ENCODE results near the gene PLCG2. TPM values are rescaled to one million over a fixed set of nuclear protein-coding genes. Genes with fewer than 3 reads are reported as not detected.

The PLCG2 gene
- total and polyA plus RNA-seq, 2 donors from 2014 or later, result 50.7 to 55.6 TPM

DNA sequence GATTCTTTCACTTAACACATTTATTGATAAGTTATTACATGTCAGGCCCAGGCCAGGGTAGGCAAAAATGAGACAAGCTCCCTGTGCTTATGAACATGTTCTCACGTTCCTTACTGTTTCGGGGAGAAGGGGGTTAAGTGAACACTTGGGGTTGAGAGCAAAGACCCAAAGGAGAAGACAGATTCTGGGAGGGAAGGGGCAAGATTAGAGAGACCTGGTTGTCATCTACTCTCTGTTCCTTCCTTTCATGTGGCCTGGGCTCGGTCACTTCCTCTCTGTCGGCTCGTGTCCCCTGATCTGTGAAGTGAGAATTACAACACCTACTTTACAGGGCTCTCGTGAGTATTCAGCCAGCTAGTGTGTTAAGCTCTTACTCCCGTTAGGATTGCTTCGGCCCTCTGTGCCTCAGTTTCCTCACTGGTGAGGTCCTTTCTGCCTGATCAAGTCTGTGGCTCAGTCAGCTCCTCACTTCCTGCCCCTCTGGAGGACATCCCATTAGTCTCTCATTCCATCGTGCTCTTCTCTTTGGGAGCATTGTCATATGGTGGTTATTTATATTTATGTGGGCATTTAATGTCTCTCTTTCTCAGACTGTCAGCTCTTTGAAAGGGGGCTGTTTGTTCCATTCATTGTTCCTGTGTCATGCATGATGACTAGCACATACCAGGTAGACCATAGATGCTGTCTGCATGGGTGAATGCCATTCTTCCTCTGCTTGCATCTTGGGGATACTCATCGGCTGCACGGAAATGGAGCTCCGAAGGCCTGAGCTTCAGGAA is 38.9 kb downstream of the PLCG2 start:
- peaks cover 0 to 17% (median 4%) of the 10 kb centered on the region in 3 donors for H3K4me1 ChIP-seq (ENCODE audit: control insufficient read depth in 2 of 3, insufficient read depth in 2 of 3, low read depth in 1 of 3, low read length in 3 of 3)
- DNase-seq, result no peak
- H3K4me3 ChIP-seq (ENCODE audit: low read length in 3 of 3), result no peak overlapping the region
- H3K27me3 ChIP-seq (ENCODE audit: control insufficient read depth, insufficient read depth, low read length), result no peaks in the 10 kb centered on the region
- intact Hi-C loops (cut with DNase I), result no loop called here
- no peak overlapping the region for H3K9ac ChIP-seq (ENCODE audit: low read length in 3 of 3)
- TF ChIP-seq CTCF (IDR thresholded peaks at IDR 0.05; ENCODE audit: borderline replicate concordance, extremely low read depth, insufficient read depth), result no peak
- no peaks in the 10 kb centered on the region for H3K9me3 ChIP-seq (ENCODE audit: control insufficient read depth in 2 of 3, insufficient read depth in 1 of 3, low read length in 3 of 3)
- no peak overlapping the region for H3K27ac ChIP-seq (ENCODE audit: low read depth in 2 of 2, low read length in 2 of 2)
- H3K36me3 ChIP-seq (ENCODE audit: control insufficient read depth in 2 of 3, insufficient read depth in 3 of 3, low read length in 3 of 3), result no peaks in the 10 kb centered on the region
- no peak for FAIRE-seq

DNA sequence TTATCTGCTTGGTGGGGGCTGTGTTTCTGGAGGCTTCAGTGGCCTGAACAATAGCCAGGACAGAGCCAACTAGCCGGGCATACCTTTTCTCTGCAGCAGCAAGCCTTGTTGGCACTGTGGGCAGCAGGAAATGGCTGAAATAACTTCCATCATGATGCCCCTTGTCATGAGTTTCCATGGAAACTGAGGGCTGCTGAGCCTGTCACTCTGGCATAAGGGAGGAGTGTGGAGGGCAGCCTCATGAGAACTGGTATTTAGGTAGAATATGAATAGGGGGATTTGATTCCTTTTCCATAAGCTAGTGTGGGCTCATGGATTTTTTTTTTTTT is 39.4 kb downstream of the PLCG2 start:
- Histone ChIP-seq H3K4me3 (ENCODE audit: low read length in 3 of 3) (no peak overlapping the region), H3K27me3 (ENCODE audit: control insufficient read depth, insufficient read depth, low read length) (no peaks in the 10 kb centered on the region), H3K9ac (ENCODE audit: low read length in 3 of 3) (no peak overlapping the region), H3K4me1 (ENCODE audit: control insufficient read depth in 2 of 3, insufficient read depth in 2 of 3, low read depth in 1 of 3, low read length in 3 of 3) (peaks cover 0 to 17% (median 4%) of the 10 kb centered on the region in 3 donors), H3K36me3 (ENCODE audit: control insufficient read depth in 2 of 3, insufficient read depth in 3 of 3, low read length in 3 of 3) (no peaks in the 10 kb centered on the region), H3K27ac (ENCODE audit: low read depth in 2 of 2, low read length in 2 of 2) (no peak overlapping the region), H3K9me3 (ENCODE audit: control insufficient read depth in 2 of 3, insufficient read depth in 1 of 3, low read length in 3 of 3) (no peaks in the 10 kb centered on the region)
- TF ChIP-seq CTCF (IDR thresholded peaks at IDR 0.05; ENCODE audit: borderline replicate concordance, extremely low read depth, insufficient read depth), result no peak
- FAIRE-seq (no peak), DNase-seq (no peak)
- intact Hi-C loops (cut with DNase I), result no loop called here

GRCh38 chr16:81818905-81819304 is 39.8 kb downstream of the PLCG2 start:
- no peaks in the 10 kb centered on the region for H3K27me3 ChIP-seq (ENCODE audit: control insufficient read depth, insufficient read depth, low read length)
- no peak overlapping the region for H3K27ac ChIP-seq (ENCODE audit: low read depth in 2 of 2, low read length in 2 of 2)
- peaks cover 0 to 16% (median 4%) of the 10 kb centered on the region in 3 donors for H3K4me1 ChIP-seq (ENCODE audit: control insufficient read depth in 2 of 3, insufficient read depth in 2 of 3, low read depth in 1 of 3, low read length in 3 of 3)
- DNase-seq (no peak), FAIRE-seq (no peak)
- no peak for TF ChIP-seq CTCF (IDR thresholded peaks at IDR 0.05; ENCODE audit: borderline replicate concordance, extremely low read depth, insufficient read depth)
- no peaks in the 10 kb centered on the region for H3K36me3 ChIP-seq (ENCODE audit: control insufficient read depth in 2 of 3, insufficient read depth in 3 of 3, low read length in 3 of 3)
- intact Hi-C loops (cut with DNase I), result no loop called here
- no peak overlapping the region for H3K4me3 ChIP-seq (ENCODE audit: low read length in 3 of 3)
- no peaks in the 10 kb centered on the region for H3K9me3 ChIP-seq (ENCODE audit: control insufficient read depth in 2 of 3, insufficient read depth in 1 of 3, low read length in 3 of 3)
- H3K9ac ChIP-seq (ENCODE audit: low read length in 3 of 3), result no peak overlapping the region

Measured in kidney (tissue), 14 donors.